Keratinocyte (primary cell): ENCODE results near the gene THBS2.

Experiments used
- EZH2 ChIP-seq: IDR thresholded peaks from one replicate; pipeline ENCODE4 v1.6.1; 2012; ENCODE audit warnings: inconsistent platforms, mild to moderate bottlenecking, low read length, moderate library complexity
- TF ChIP-seq, protein P1 (sequence below), 3 experiments: IDR thresholded peaks in 1 of 3; conservative IDR thresholded peaks in 1 of 3; optimal IDR thresholded peaks in 1 of 3; 2 replicates in 2 of 3; 3 replicates in 1 of 3; pipeline versions ENCODE3 to v1.5.1; 2011; ENCODE audit warnings: low read length in 3 of 3, mild to moderate bottlenecking in 3 of 3, moderate library complexity in 2 of 3, control low read depth in 1 of 3, inconsistent platforms in 1 of 3; ENCODE audit not compliant: insufficient read depth in 2 of 3; ENCODE audit errors: extremely low read depth in 1 of 3

- TF ChIP-seq, protein P1, sequence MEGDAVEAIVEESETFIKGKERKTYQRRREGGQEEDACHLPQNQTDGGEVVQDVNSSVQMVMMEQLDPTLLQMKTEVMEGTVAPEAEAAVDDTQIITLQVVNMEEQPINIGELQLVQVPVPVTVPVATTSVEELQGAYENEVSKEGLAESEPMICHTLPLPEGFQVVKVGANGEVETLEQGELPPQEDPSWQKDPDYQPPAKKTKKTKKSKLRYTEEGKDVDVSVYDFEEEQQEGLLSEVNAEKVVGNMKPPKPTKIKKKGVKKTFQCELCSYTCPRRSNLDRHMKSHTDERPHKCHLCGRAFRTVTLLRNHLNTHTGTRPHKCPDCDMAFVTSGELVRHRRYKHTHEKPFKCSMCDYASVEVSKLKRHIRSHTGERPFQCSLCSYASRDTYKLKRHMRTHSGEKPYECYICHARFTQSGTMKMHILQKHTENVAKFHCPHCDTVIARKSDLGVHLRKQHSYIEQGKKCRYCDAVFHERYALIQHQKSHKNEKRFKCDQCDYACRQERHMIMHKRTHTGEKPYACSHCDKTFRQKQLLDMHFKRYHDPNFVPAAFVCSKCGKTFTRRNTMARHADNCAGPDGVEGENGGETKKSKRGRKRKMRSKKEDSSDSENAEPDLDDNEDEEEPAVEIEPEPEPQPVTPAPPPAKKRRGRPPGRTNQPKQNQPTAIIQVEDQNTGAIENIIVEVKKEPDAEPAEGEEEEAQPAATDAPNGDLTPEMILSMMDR (optimal IDR thresholded peaks at IDR 0.05 in 1 of 3, IDR thresholded peaks at IDR 0.05 in 1 of 3, conservative IDR thresholded peaks at IDR 0.05 in 1 of 3; ENCODE audit: extremely low read depth in 1 of 3, insufficient read depth in 2 of 3, low read length in 3 of 3): no peak
- TF ChIP-seq EZH2: no peak
Measured at GRCh38 chr6:169168706-169169105, 84.9 kb downstream of the THBS2 start.
